ENCODE measurements around the gene HS6ST2. TPM values are rescaled to one million over a fixed set of nuclear protein-coding genes. Genes with fewer than 3 reads are reported as not detected.

HS6ST2 gene
- total RNA-seq, 1 experiment from 2014 or later, result 0.26 TPM

DNA sequence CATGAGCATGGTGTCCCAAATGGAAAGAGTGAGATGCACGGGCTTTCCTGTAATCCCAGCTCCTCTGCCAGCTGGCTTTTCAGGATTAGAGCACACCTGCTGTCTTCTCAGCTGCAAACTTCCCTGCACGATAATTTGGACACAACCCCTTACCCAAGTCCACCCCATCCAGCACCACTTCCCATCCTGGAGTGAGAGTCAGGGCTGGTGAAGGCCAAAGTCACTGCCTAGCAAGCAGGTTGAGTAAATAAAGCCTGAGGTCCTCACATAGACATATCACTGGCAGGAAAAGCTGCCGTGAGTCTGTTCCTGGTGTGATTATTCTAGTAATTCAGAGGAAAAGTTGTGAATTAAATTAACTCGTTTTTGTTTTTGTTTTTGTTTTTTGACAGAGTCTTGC lies 355.7 kb downstream of the HS6ST2 start:
- Histone ChIP-seq H3K4me1 (ENCODE audit: control insufficient read depth, insufficient read depth, low read length) (no peaks in the 10 kb centered on the region), H3K27me3 (ENCODE audit: control insufficient read depth, insufficient read depth, low read length) (peaks cover 5% of the 10 kb centered on the region; the same call in 1 of the 2 replicates), H3K36me3 (ENCODE audit: control insufficient read depth, insufficient read depth, low read length) (no peaks in the 10 kb centered on the region), H3K27ac (ENCODE audit: low read length) (no peak overlapping the region), H3K4me3 (ENCODE audit: low read depth in 2 of 2, low read length in 2 of 2) (no peak overlapping the region), H3K9me3 (ENCODE audit: control insufficient read depth, insufficient read depth, low read depth, low read length) (no peaks in the 10 kb centered on the region)
- TF ChIP-seq SIN3A (IDR thresholded peaks at IDR 0.05; ENCODE audit: borderline replicate concordance, insufficient read depth, low read depth, low read length), result no peak
- no peak for TF ChIP-seq CTCF (IDR thresholded peaks at IDR 0.05)
- TF ChIP-seq, protein P1, sequence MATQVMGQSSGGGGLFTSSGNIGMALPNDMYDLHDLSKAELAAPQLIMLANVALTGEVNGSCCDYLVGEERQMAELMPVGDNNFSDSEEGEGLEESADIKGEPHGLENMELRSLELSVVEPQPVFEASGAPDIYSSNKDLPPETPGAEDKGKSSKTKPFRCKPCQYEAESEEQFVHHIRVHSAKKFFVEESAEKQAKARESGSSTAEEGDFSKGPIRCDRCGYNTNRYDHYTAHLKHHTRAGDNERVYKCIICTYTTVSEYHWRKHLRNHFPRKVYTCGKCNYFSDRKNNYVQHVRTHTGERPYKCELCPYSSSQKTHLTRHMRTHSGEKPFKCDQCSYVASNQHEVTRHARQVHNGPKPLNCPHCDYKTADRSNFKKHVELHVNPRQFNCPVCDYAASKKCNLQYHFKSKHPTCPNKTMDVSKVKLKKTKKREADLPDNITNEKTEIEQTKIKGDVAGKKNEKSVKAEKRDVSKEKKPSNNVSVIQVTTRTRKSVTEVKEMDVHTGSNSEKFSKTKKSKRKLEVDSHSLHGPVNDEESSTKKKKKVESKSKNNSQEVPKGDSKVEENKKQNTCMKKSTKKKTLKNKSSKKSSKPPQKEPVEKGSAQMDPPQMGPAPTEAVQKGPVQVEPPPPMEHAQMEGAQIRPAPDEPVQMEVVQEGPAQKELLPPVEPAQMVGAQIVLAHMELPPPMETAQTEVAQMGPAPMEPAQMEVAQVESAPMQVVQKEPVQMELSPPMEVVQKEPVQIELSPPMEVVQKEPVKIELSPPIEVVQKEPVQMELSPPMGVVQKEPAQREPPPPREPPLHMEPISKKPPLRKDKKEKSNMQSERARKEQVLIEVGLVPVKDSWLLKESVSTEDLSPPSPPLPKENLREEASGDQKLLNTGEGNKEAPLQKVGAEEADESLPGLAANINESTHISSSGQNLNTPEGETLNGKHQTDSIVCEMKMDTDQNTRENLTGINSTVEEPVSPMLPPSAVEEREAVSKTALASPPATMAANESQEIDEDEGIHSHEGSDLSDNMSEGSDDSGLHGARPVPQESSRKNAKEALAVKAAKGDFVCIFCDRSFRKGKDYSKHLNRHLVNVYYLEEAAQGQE (IDR thresholded peaks at IDR 0.05; ENCODE audit: insufficient read depth in 1 of 2, low read depth in 2 of 2, low read length in 1 of 2), result no peak
- no peak for TF ChIP-seq POLR2AphosphoS5 (IDR thresholded peaks at IDR 0.05; ENCODE audit: low read depth, low read length)
- no peak for TF ChIP-seq TCF7L2 (IDR thresholded peaks at IDR 0.05; ENCODE audit: low read depth, low read length)
- in situ Hi-C loops (cut with HindIII; ENCODE audit: low pct_unique_long_range_greater_than_20kb, low sequenced_read_pairs) (no loop called here), intact Hi-C loops (cut with micrococcal nuclease; ENCODE audit: unreplicated experiment) (no loop called here)
- no peak for DNase-seq (ENCODE audit: low read depth, low spot score)
- ChIA-PET POLR2A (no interaction called here), CTCF (no interaction called here)
- ATAC-seq, result no peak
- no TSS peak for BruUV-seq (replicated peaks)

- intact Hi-C loops (cut with micrococcal nuclease; ENCODE audit: unreplicated experiment), result no loop called here
- Histone ChIP-seq H3K27me3 (ENCODE audit: control insufficient read depth, insufficient read depth, low read length) (peaks cover 2% of the 10 kb centered on the region; the same call in 1 of the 2 replicates), H3K9me3 (ENCODE audit: control insufficient read depth, insufficient read depth, low read depth, low read length) (no peaks in the 10 kb centered on the region), H3K4me3 (ENCODE audit: low read depth in 2 of 2, low read length in 2 of 2) (no peak overlapping the region), H3K4me1 (ENCODE audit: control insufficient read depth, insufficient read depth, low read length) (no peaks in the 10 kb centered on the region), H3K36me3 (ENCODE audit: control insufficient read depth, insufficient read depth, low read length) (no peaks in the 10 kb centered on the region), H3K27ac (ENCODE audit: low read length) (no peak overlapping the region)
- ATAC-seq (no peak), DNase-seq (ENCODE audit: low read depth, low spot score) (no peak)
- TF ChIP-seq POLR2AphosphoS5 (IDR thresholded peaks at IDR 0.05; ENCODE audit: low read depth, low read length), result no peak
- TF ChIP-seq, protein P1 (IDR thresholded peaks at IDR 0.05; ENCODE audit: insufficient read depth in 1 of 2, low read depth in 2 of 2, low read length in 1 of 2), result no peak
- in situ Hi-C loops (cut with HindIII; ENCODE audit: low pct_unique_long_range_greater_than_20kb, low sequenced_read_pairs), result no loop called here
- no TSS peak for BruUV-seq (replicated peaks)
- ChIA-PET CTCF (no interaction called here), POLR2A (interaction anchor here (0.6 kb wide), 1 partner anchor 697 kb away, joined by 3 read pairs; no protein-coding TSS in a partner anchor)
These were observed 363.4 kb downstream of the HS6ST2 start for GRCh38 chrX:132594999-132595398.
